ENCODE measurements around the gene PERCC1. TPM values are rescaled to one million over a fixed set of nuclear protein-coding genes. Genes with fewer than 3 reads are reported as not detected.
A peak's percentile ranks its signal among the peaks of the same experiment; 100 is the strongest.

Gene PERCC1
- total RNA-seq, 1 experiment from 2014 or later, result not detected

- H2AFZ ChIP-seq (ENCODE audit: low read length), result no peak overlapping the region
- POLR2A ChIA-PET (ENCODE audit: unreplicated experiment), result no interaction called here
- DNase-seq (no peak), ATAC-seq (no peak)
- no TSS peak for BruUV-seq (replicated peaks)
- no peaks in the 10 kb centered on the region for H4K20me1 ChIP-seq (ENCODE audit: low read length)
- no peak overlapping the region for H3K9ac ChIP-seq (ENCODE audit: low read length)
- H3K27me3 ChIP-seq (ENCODE audit: low read length), result no peaks in the 10 kb centered on the region
- no peak overlapping the region for H3K4me3 ChIP-seq (ENCODE audit: low read length)
- H3K36me3 ChIP-seq (ENCODE audit: low read depth, low read length), result no peaks in the 10 kb centered on the region
- TF ChIP-seq EZH2phosphoT487 (IDR thresholded peaks at IDR 0.05; ENCODE audit: borderline replicate concordance, low read length) (no peak), EZH2 (IDR thresholded peaks at IDR 0.05; ENCODE audit: low read length, unreplicated experiment) (no peak), CTCF (conservative IDR thresholded peaks at IDR 0.05; ENCODE audit: low read depth, low read length) (no peak)
- no peaks in the 10 kb centered on the region for H3F3A ChIP-seq (ENCODE audit: low read length, unreplicated experiment)
- H3K4me2 ChIP-seq (ENCODE audit: low read length), result no peak overlapping the region
- H3K4me1 ChIP-seq (ENCODE audit: insufficient read depth, low read length), result no peaks in the 10 kb centered on the region
- no peaks in the 10 kb centered on the region for H3K9me3 ChIP-seq (ENCODE audit: low read length)
- CTCF ChIA-PET, result no interaction called here
- no peaks in the 10 kb centered on the region for H3K9me2 ChIP-seq (replicated peaks; ENCODE audit: low read length)
- intact Hi-C loops (cut with micrococcal nuclease), result no loop called here
- H3K79me2 ChIP-seq (ENCODE audit: low read length), result no peaks in the 10 kb centered on the region
- no peak overlapping the region for H3K27ac ChIP-seq (ENCODE audit: low read length)
Measured at GRCh38 chr16:1445518-1446203, 14.8 kb downstream of the PERCC1 start.

- no peak for DNase-seq
- ChIA-PET CTCF (no interaction called here), POLR2A (ENCODE audit: unreplicated experiment) (no interaction called here)
- Histone ChIP-seq H3K36me3 (ENCODE audit: low read depth, low read length) (no peaks in the 10 kb centered on the region), H3K9me2 (replicated peaks; ENCODE audit: low read length) (no peaks in the 10 kb centered on the region), H2AFZ (ENCODE audit: low read length) (no peak overlapping the region), H3K4me3 (ENCODE audit: low read length) (no peak overlapping the region), H3K79me2 (ENCODE audit: low read length) (no peaks in the 10 kb centered on the region), H3F3A (ENCODE audit: low read length, unreplicated experiment) (no peaks in the 10 kb centered on the region), H3K27ac (ENCODE audit: low read length) (no peak overlapping the region), H3K27me3 (ENCODE audit: low read length) (no peaks in the 10 kb centered on the region), H3K4me2 (ENCODE audit: low read length) (no peak overlapping the region), H4K20me1 (ENCODE audit: low read length) (no peaks in the 10 kb centered on the region), H3K9me3 (ENCODE audit: low read length) (no peaks in the 10 kb centered on the region), H3K4me1 (ENCODE audit: insufficient read depth, low read length) (no peaks in the 10 kb centered on the region), H3K9ac (ENCODE audit: low read length) (no peak overlapping the region)
- no peak for ATAC-seq
- TF ChIP-seq CTCF (conservative IDR thresholded peaks at IDR 0.05; ENCODE audit: low read depth, low read length), result no peak
- no peak for TF ChIP-seq EZH2phosphoT487 (IDR thresholded peaks at IDR 0.05; ENCODE audit: borderline replicate concordance, low read length)
- no peak for TF ChIP-seq EZH2 (IDR thresholded peaks at IDR 0.05; ENCODE audit: low read length, unreplicated experiment)
- TSS peak; percentile 23 for BruUV-seq (replicated peaks)
- intact Hi-C loops (cut with micrococcal nuclease), result no loop called here
Measured at GRCh38 chr16:1446296-1447080, 15.6 kb downstream of the PERCC1 start.

GRCh38 chr16:1447965-1448364, 17.1 kb downstream of the PERCC1 start:
- Histone ChIP-seq H3K4me2 (ENCODE audit: low read length) (no peak overlapping the region), H3K9me2 (replicated peaks; ENCODE audit: low read length) (no peaks in the 10 kb centered on the region), H3K4me3 (ENCODE audit: low read length) (no peak overlapping the region), H3K36me3 (ENCODE audit: low read depth, low read length) (no peaks in the 10 kb centered on the region), H3K27me3 (ENCODE audit: low read length) (no peaks in the 10 kb centered on the region), H3F3A (ENCODE audit: low read length, unreplicated experiment) (no peaks in the 10 kb centered on the region), H3K79me2 (ENCODE audit: low read length) (no peaks in the 10 kb centered on the region), H2AFZ (ENCODE audit: low read length) (no peak overlapping the region), H3K27ac (ENCODE audit: low read length) (no peak overlapping the region), H3K4me1 (ENCODE audit: insufficient read depth, low read length) (no peaks in the 10 kb centered on the region), H3K9me3 (ENCODE audit: low read length) (no peaks in the 10 kb centered on the region), H3K9ac (ENCODE audit: low read length) (no peak overlapping the region), H4K20me1 (ENCODE audit: low read length) (no peaks in the 10 kb centered on the region)
- DNase-seq (no peak), ATAC-seq (no peak)
- BruUV-seq (replicated peaks), result no TSS peak
- ChIA-PET CTCF (no interaction called here), POLR2A (ENCODE audit: unreplicated experiment) (no interaction called here)
- no peak for TF ChIP-seq EZH2phosphoT487 (IDR thresholded peaks at IDR 0.05; ENCODE audit: borderline replicate concordance, low read length)
- TF ChIP-seq CTCF (conservative IDR thresholded peaks at IDR 0.05; ENCODE audit: low read depth, low read length), result no peak
- no peak for TF ChIP-seq EZH2 (IDR thresholded peaks at IDR 0.05; ENCODE audit: low read length, unreplicated experiment)
- intact Hi-C loops (cut with micrococcal nuclease), result no loop called here

Data from PC-3 (cell line).